GM19395 (cell line): ENCODE results near the gene CIRBP.
"Not testable (repeated sequence)": the region's sequence is repeated elsewhere in the genome, so short reads cannot be mapped to it uniquely, and the experiment has no call there.

Source experiments
- ATAC-seq: cut with Tn5 transposase; IDR thresholded peaks from one replicate; pipeline ENCODE4 v1.9.1; 2021; ENCODE audit warnings: mild to moderate bottlenecking, moderate library complexity; ENCODE audit not compliant: unreplicated experiment

The CIRBP gene

DNA sequence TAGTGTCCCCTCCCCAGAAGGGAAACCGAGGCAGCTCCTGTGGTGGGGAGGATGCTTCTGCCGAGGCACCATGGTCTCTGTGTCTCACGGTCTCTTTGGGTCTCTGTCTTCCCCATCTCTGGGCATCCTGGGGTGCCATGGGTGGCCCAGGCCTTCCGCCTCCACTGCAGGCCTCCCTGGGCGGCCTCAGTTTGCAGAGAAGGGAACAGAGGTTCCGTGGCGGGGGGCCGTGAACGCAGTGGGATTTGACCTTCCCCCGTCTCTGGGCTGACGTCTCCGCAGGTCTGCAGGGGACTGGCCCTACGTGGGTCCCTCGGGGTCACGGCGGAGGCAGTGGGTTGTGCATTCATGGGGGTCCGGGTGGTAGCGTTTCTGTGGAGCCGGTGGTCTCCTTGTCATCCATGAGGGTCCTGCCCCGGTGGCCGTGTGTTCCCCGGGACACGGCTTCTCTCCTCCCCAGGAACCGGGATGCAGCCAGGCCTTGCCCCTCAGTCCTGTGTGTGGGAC lies 21.1 kb downstream of the CIRBP start:
- ATAC-seq: no peak

DNA sequence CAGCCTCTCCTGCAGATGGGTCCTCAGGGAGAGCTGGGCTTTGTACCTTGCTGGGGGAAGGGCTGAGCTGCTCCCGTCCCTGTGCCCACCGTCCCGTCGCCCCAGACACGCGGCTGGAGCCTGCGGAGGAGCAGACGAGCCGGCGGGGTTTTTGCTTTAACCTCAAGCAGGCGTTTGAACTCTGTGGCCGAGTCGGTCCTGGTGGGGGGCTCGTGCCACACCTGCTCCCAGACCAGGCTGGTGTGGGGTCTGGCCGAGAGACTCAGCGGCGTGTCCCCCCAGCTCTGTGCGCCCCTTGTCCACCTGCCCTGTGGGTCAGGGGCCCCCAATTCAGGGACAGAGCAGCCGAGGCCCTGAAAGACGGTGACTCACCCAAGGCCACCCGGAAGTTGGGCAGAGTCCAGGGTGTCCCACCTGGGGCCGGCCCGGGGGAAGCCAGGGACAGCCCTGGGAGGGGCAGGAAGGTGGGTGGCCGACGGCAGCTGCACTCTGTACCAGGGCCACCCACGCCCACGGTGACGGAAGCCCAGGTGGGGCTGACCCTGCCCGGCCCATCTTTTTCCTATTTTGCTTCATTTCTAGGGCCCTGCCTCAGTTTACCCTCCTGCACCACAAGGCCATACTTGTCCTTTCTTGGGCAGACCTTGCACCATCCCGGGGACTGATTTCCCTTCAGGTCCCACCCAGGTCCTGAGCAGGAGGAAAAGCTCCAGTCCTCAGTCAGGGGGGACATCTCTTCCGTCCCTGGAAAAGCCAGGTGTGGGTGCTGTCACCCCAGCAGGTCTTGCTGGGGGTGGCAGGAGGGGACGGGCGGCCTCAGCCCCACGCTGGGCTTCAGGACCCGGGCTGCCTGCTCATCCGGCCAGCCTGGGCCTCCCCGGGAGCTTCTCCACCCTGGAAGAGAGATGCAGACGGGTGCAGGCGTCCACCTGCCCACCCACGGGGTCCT lies 21.8 kb downstream of the CIRBP start:
- no peak for ATAC-seq

- ATAC-seq: no peak
These were observed 22.8 kb downstream of the CIRBP start for GRCh38 chr19:1291761-1292418.

DNA sequence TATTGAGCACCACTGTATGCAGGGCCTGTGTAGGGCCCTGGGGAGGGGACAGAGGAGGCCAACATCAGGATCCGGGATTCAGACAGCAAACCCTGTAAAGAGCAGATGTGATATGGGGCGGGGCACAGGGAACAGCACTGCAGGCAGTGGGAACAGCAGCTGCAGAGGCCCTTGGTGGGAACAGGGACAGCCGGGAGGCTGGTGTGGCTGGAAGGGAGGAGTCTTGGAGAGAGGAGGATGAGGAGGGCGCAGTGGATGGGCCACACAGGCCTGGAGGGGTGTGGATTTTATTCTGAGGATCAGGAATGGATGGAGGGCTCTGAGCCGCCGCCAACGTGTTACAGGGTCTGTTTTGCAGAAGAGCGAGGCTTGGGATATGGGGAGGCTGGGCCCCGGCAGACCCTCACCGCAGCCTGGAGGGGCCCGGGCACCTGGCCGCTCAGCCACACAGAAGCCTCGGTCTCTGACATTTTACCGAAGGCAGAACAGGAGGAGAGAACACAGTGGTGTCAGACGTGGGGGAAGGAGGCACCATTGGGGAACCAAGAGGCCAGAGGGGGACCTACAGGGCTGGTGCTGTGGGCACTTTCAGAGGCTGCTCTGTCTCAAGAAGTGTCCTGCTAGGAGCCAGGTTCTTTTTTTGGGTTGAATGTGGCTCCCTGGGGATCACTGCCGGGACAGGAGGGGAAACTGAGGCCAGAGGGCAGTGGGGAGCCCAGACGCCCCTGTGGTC lies 23.5 kb downstream of the CIRBP start:
- ATAC-seq: no peak

DNA sequence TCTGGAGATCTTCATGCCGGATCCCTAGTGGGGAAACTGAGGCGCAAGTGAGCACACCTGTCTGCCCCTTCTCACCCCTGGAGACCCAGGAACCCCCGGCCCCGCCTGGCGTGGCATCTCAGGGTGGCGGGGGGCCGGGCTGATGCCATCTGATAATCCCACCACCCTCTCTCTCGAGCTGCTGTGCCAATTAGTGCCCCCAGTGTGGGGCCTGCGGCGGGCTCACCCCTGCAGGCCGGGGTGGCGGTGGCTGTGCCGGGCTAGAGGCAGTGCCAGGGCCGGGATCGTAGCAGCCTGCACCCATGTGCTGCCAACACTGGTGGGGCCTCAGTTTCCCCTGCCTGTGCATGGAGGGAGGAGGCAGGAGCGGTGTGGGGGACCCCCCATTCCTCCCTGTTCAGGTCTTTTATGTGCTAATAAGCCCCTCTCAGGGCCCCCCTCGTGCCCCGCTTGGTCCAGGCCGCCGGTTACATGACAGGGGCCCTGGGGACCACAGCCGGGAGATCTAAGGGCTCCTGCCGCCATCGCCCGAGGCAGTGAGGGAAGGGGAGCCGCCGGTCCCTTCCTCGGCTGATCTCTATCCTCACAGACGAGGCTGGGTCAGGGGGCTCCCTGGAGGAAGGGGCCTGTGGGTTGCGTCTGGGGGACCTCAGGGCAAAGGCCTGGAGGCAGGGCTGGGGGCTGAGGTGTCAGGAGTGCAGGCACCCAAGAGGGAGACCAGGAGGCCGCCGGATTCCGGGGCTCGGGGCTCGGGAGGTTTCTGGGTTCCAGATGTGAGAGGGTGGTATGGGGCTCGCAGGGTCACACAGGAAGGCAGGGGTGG lies 24.9 kb downstream of the CIRBP start:
- ATAC-seq: no peak

DNA sequence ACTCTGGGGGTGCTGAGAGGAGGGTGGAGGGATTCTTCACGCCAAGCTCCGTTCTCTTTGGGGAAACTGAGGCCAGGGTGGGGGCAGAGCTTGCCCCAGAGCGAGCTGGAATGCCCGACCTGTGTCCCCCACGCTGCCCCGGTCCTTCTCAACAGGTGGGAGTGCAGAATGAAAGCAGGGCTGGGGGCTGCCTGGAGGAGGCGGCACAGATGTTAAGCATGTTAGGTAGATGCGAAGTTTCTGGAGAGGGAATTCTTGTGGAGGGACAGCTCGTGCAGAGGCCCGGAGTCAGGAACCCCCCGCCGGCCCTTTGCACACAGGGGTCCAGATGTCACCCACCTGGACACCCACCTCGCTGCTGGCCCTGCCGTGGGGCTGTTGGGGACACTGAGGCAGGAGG lies 25.6 kb downstream of the CIRBP start:
- ATAC-seq: no peak

GRCh38 chr19:1295169-1296012 lies 26.3 kb downstream of the CIRBP start:
- no peak for ATAC-seq

DNA sequence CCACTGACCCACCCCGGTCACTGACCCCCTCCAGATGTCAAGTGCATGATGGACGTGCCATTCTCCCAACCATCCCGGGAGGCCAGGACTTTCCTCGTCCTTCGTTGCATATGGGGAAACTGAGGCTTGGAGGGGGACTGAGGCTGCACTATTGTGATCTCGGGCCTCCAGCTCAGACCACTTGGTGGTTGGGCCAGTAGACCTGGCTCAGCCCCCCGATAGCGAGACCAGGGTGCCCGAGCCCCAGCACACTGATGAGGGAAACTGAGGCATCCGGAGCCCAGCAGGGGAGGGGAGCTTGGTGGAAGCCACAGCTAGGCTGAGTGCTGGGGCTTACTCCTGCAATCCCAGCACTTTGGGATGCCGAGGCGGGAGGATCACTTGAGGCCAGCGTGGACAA lies 26.9 kb downstream of the CIRBP start:
- ATAC-seq: no peak

- no peak for ATAC-seq
These were observed 27.6 kb downstream of the CIRBP start for GRCh38 chr19:1296575-1297271.

GRCh38 chr19:1298235-1298634 lies 29.1 kb downstream of the CIRBP start:
- no peak for ATAC-seq

GRCh38 chr19:1299801-1300200 lies 30.7 kb downstream of the CIRBP start:
- no peak for ATAC-seq

GRCh38 chr19:1300744-1301490 lies 31.8 kb downstream of the CIRBP start:
- ATAC-seq: no peak

DNA sequence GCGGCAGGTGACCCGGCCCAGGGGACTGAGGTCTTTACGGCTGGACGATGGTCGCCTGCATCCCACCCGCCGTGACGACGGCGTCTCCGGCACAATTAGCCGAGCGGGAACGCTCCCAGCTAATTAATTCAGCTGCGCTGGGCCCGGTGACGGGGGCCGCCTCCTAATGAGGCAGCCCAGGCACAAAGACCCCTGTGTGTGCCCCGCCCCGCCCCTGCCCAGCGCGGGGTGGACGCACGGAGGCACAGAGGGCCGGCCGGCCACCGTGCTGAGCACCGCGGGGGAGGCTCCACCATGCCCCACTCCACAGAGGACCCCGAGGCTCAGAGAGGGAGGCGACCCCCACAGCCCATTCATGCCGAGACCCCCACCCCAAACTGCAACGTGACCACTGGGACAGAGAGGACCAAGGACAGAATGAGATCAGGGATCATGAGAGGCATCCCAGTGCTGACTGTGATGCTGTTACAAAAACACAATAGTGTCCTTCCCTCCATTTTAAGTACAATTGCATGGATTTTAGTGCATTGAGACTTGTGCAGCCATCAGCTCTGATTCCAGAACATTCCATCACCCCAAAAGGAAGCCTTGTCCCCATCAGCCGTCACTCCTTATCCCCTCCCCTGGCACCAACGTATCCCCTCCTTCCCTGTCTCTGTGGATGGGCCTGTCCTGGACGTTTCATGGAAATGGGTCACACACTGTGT lies 33.6 kb downstream of the CIRBP start:
- ATAC-seq: no peak

- no peak for ATAC-seq
These were observed 35.2 kb downstream of the CIRBP start for GRCh38 chr19:1304197-1304924.

DNA sequence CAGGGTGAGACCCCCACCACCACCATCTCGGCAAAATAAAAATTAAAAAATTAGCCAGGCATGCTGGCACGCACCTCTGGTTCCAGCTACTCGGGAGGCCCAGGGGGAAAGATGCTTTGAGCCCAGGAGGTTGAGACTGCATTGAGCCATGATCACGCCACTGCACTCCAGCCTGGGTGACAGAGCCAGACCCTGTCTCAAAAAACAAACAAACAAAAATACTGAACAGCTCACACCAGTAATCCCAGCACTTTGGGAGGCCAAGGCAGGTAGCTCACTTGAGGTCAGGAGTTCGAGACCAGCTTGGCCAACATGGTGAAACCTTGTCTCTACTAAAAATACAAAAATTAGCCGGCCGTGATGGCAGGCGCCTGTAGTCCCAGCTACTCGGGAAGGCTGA lies 36.2 kb downstream of the CIRBP start:
- not testable (repeated sequence) for ATAC-seq

- ATAC-seq: no peak
These were observed 38.2 kb downstream of the CIRBP start for GRCh38 chr19:1307320-1307719.

DNA sequence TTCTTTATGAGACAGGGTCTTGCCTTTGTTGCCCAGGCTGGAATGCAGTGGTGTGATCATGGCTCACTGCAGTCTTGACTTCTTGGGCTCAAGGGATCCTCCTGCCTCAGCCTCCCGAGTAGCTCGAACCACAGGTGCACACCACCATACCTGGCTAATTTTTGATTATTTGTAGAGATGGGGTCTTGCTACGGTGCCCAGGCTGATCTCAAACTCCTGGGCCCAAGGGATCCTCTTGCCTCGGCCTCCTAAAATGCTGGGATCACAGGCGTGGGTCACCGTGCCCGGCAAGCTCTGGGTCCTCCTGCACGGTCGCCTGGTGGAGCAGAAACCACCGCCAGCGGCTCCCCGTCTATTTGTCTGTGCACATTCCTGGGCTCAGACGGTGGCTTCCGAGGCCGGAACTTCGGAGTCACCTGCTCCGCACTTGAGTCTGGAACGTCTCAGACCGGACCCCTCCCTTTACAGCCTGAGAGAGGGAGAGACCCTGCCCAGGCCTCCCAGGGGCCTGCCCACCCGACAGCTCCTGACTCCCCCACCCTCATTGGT lies 38.7 kb downstream of the CIRBP start:
- no peak for ATAC-seq
